ENCODE results near the gene NEDD4.
"Not testable (repeated sequence)": the region's sequence is repeated elsewhere in the genome, so short reads cannot be mapped to it uniquely, and the experiment has no call there.

Gene NEDD4

DNA sequence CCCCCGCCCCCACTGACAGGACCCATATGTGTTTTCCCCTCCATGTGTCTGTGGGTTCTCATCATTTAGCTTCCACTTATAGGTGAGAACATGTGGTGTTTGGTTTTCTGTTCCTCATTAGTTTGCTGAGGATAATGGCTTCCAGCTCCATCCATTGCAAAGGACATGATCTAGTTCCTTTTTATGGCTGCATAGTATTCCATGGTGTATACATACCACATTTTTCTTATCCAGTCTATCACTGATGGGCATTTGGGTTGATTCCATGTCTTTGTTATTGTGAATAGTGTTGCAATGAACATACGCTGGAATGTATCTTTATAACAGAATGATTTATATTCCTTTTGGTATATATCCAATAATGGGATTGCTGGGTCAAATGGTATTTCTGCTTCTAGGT, 171.7 kb downstream of the NEDD4 start:
- DNase-seq = not testable (repeated sequence)

DNA sequence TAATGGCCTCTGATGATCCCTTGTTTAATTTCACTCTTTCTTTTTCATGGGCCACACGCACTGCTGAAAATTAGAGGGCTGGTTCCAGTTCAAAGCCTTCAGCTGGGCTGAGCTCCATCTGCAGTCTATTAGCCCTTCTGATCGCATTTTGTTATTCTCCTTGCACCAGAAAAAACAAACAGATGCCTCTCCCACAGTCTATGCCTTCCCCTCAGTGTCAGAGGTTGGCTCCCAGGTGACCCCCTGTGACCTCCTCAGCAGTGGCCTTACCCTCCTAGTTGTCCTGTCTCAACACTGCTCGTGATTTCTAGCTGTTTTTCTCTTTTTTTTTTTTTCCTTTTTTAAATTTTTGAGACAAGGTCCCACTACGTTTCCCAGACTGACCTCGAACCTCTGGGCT, 173.4 kb downstream of the NEDD4 start:
- no peak for DNase-seq

GRCh38 chr15:55819397-55820034, 173.9 kb downstream of the NEDD4 start:
- DNase-seq = no peak

DNA sequence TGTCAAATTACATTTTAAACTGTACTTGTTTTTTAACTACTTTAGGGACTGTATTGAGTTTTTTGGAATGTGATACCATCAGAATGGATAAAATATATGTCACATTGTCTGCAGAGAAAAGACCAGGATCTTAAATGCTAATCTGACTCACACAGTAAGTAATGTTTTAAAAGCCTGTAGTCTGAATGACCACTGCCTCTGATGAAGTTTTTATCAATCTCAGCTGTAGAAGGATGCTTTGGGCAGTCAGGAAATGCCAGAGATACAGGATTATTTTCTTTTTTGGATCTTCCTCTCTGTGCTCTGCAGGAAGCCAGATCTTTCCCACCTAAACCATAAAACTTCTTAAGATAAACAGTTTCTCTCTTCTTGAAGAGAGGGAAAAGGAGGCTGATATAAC, 177.4 kb downstream of the NEDD4 start:
- no peak for DNase-seq

- no peak for DNase-seq
Measured at GRCh38 chr15:55802600-55803376, 190.6 kb downstream of the NEDD4 start.

- no peak for DNase-seq
Measured at GRCh38 chr15:55800216-55800615, 193.2 kb downstream of the NEDD4 start.

GRCh38 chr15:55799291-55800212, 193.9 kb downstream of the NEDD4 start:
- no peak for DNase-seq

- no peak for DNase-seq
Measured at GRCh38 chr15:55796321-55796965, 197.0 kb downstream of the NEDD4 start.

- DNase-seq = no peak
Measured at GRCh38 chr15:55795031-55795430, 198.4 kb downstream of the NEDD4 start.

GRCh38 chr15:55791551-55792400, 201.6 kb downstream of the NEDD4 start:
- DNase-seq = no peak

GRCh38 chr15:55789066-55789660, 204.2 kb downstream of the NEDD4 start:
- peak; percentile 81 for DNase-seq

DNA sequence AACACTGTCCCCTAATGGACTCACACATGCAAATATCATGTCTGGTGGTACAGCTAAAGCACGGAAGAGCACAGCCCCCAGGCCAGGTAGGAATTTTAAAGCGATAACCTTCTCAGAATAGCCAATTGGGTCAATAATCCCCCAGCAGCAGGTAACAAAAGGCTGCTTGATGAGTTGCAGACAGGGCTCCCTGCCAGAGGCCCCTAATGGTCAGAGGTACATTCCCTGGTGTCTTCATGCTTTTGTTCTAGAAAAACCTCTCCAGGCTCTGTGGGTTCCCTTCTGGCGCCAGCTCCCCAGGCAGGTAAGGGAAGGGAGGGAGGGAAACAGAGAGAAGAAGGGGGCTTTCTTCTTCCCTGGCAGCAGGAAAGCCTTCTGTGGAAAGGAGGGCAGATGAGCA, 207.1 kb downstream of the NEDD4 start:
- no peak for DNase-seq

GRCh38 chr15:55785593-55785992, 207.8 kb downstream of the NEDD4 start:
- DNase-seq = not testable (repeated sequence)

DNA sequence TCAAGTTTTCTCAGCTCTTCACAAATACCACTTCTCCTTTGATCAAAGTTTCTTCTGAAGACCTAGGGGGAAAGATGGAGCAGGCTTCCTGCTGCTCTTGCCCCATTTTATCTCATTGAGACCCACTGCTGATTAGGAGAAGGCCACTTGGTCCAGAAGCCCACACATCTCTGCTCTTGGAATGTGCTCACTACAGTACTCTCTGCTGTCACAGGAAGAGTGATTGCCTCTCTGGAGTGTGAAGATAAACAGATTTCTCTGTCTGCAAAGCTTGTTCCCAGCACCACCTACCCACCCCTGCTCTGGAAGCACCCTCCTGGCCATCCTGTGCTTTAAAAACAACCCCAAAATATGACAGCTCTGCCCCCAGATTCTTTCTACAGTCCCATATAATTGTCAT, 209.1 kb downstream of the NEDD4 start:
- no peak for DNase-seq

DNA sequence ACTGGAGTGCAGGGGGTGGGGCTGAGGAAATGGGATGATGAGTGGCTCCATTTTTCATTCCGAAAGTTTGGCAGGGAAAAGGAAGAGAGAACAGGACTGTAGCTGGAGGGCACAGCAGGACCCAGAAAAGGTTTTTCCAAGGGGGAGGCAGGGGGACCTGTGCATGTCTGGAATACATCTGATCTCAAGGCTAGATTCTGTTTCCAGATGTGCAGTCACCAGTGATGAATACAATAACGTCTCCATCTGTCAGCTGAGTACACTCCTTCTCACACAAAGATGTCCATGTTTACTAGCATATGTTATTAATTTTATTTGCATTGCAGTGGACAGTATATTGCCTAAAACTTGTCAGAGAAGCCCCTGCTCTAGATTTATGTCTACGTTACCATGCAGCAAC, 210.5 kb downstream of the NEDD4 start:
- no peak for DNase-seq

- no peak for DNase-seq
Measured at GRCh38 chr15:55780292-55780691, 213.1 kb downstream of the NEDD4 start.

DNA sequence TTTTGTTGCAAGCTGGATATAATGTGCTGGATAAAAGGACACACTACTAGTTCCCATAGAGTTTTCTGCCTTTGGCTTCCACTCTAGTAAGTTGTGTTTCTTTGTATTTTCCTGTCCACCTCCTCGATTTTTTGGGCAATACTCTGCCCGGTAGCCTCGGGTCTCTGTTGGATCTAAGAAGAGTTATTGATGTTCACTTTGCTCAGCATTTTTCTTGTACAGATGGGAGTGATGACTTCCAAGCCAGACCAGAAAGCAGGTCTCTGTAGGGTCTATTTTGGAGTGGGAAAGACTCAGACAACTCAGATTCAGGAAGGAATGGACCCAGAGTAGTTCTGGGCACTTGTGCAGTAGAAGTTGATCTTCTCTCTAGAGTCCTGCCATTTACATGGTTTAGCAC, 214.5 kb downstream of the NEDD4 start:
- no peak for DNase-seq

All from activated effector memory CD4-positive, alpha-beta T cell treated with anti-CD3 and anti-CD28 coated beads, Interleukin-2, amount 50 U/mL, for 16 hours (primary cell).